Ishikawa (cell line): ENCODE data around the gene MAP4K3.

ENCODE experiments used
- CEBPB ChIP-seq: IDR thresholded peaks from 2 replicates; pipeline ENCODE4 v1.6.1; 2012
- CREB1 ChIP-seq: IDR thresholded peaks from 2 replicates; pipeline ENCODE4 v1.6.1; 2012; ENCODE audit warnings: low read depth
- EGR1 ChIP-seq: IDR thresholded peaks from 2 replicates; pipeline ENCODE4 v1.6.1; 2012
- EP300 ChIP-seq: IDR thresholded peaks from 2 replicates; pipeline ENCODE4 v1.6.1; 2012; ENCODE audit warnings: borderline replicate concordance
- FOXM1 ChIP-seq: IDR thresholded peaks from 2 replicates; pipeline ENCODE4 v1.6.1; 2012; ENCODE audit warnings: low read depth, borderline replicate concordance
- NFIC ChIP-seq: IDR thresholded peaks from 2 replicates; pipeline ENCODE4 v1.6.1; 2012
- RAD21 ChIP-seq: IDR thresholded peaks from 2 replicates; pipeline ENCODE4 v1.6.1; 2012; ENCODE audit warnings: low read depth
- TAF1 ChIP-seq: IDR thresholded peaks from 2 replicates; pipeline ENCODE4 v1.6.1; 2012; ENCODE audit warnings: low read depth, mild to moderate bottlenecking
- TCF12 ChIP-seq: IDR thresholded peaks from 2 replicates; pipeline ENCODE4 v1.6.1; 2012; ENCODE audit warnings: low read depth
- TEAD4 ChIP-seq: IDR thresholded peaks from 2 replicates; pipeline ENCODE4 v1.6.1; 2012
- YY1 ChIP-seq: IDR thresholded peaks from 2 replicates; pipeline ENCODE4 v1.6.1; 2012; ENCODE audit warnings: low read depth
- ZBTB7A ChIP-seq: IDR thresholded peaks from 2 replicates; pipeline ENCODE4 v1.6.1; 2012; ENCODE audit warnings: low read depth
- TF ChIP-seq, protein P1 (sequence below): IDR thresholded peaks from 2 replicates; pipeline ENCODE4 v1.6.1; 2012; ENCODE audit warnings: low read depth, mild to moderate bottlenecking
- TF ChIP-seq, protein P2 (sequence below): IDR thresholded peaks from 2 replicates; pipeline ENCODE4 v1.6.1; 2012
- TF ChIP-seq, protein P3 (sequence below): IDR thresholded peaks from 2 replicates; pipeline ENCODE4 v1.6.1; 2012

MAP4K3 gene

DNA sequence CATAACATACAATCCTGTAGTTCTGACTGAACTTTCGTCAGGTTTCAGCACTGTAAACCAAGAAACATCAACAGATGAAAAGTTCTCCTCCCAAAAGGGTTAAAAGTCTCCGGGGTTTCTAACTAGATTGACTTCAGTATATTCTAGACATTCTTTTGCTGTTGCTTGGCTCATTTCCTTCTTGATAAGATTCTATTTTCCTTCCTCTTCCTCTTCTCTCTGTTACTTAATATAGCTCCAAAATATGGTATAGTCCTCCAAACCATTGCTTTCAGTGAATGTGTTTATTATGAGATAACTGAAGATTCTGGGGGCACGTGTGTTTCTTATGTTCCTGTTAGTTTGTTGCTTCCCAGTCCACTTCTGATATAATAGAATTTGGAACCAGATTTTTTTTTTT is 46.4 kb upstream of the MAP4K3 start:
- TF ChIP-seq TEAD4 (no peak), FOXM1 (no peak), ZBTB7A (no peak), TCF12 (no peak), NFIC (no peak), TAF1 (no peak), EP300 (no peak), RAD21 (no peak), CEBPB (no peak), CREB1 (no peak)
- TF ChIP-seq, protein P1, sequence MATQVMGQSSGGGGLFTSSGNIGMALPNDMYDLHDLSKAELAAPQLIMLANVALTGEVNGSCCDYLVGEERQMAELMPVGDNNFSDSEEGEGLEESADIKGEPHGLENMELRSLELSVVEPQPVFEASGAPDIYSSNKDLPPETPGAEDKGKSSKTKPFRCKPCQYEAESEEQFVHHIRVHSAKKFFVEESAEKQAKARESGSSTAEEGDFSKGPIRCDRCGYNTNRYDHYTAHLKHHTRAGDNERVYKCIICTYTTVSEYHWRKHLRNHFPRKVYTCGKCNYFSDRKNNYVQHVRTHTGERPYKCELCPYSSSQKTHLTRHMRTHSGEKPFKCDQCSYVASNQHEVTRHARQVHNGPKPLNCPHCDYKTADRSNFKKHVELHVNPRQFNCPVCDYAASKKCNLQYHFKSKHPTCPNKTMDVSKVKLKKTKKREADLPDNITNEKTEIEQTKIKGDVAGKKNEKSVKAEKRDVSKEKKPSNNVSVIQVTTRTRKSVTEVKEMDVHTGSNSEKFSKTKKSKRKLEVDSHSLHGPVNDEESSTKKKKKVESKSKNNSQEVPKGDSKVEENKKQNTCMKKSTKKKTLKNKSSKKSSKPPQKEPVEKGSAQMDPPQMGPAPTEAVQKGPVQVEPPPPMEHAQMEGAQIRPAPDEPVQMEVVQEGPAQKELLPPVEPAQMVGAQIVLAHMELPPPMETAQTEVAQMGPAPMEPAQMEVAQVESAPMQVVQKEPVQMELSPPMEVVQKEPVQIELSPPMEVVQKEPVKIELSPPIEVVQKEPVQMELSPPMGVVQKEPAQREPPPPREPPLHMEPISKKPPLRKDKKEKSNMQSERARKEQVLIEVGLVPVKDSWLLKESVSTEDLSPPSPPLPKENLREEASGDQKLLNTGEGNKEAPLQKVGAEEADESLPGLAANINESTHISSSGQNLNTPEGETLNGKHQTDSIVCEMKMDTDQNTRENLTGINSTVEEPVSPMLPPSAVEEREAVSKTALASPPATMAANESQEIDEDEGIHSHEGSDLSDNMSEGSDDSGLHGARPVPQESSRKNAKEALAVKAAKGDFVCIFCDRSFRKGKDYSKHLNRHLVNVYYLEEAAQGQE: no peak
- TF ChIP-seq, protein P2, sequence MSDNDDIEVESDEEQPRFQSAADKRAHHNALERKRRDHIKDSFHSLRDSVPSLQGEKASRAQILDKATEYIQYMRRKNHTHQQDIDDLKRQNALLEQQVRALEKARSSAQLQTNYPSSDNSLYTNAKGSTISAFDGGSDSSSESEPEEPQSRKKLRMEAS: no peak
- TF ChIP-seq, protein P3, sequence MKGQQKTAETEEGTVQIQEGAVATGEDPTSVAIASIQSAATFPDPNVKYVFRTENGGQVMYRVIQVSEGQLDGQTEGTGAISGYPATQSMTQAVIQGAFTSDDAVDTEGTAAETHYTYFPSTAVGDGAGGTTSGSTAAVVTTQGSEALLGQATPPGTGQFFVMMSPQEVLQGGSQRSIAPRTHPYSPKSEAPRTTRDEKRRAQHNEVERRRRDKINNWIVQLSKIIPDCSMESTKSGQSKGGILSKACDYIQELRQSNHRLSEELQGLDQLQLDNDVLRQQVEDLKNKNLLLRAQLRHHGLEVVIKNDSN: no peak

DNA sequence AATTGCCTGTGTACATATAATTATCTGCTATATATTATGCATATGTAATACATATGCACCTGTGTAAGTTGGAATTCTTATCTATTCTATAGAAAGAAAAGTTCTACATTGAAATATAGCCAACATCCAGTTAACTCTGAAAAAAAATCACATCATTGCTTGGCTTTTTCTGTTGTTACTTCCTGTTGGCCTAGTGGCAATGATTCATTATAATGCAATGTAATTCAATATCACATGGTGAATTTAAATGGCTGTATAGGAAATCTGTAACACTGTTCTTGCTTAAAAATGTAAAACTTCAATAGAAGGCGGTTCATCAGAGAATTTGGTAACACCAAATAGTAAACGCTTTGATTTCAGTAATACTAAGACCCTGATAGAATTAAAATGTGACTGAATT is 44.5 kb upstream of the MAP4K3 start:
- no peak for TF ChIP-seq TCF12
- peak; percentile 31; the same call in 1 of the 2 replicates for TF ChIP-seq TEAD4
- TF ChIP-seq, protein P3: peak; percentile 54
- TF ChIP-seq FOXM1: no peak
- TF ChIP-seq, protein P2: no peak
- TF ChIP-seq, protein P1: no peak
- no peak for TF ChIP-seq ZBTB7A
- no peak for TF ChIP-seq EGR1
- TF ChIP-seq EP300: no peak
- no peak for TF ChIP-seq YY1
- no peak for TF ChIP-seq TAF1
- no peak for TF ChIP-seq CEBPB
- no peak for TF ChIP-seq RAD21

DNA sequence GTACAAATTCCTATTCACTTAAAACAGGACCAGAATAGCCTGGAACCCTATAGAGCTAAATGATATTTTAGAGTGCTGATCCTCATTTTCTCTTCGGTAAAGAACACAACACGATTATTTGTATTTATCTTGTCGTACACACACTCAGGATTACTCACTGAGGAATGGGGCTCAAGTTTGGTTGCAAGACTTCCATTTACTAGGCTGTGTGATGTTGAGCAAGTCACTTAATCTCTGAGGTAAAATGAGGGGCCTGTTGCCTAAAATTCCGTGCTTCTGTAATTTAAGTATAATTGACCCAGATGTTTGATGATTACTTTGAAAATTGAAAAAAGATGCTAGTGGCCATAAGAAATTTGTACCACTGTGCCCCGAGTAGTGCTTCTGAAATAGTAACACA is 42.6 kb upstream of the MAP4K3 start:
- TF ChIP-seq EGR1 (no peak), TAF1 (no peak), CREB1 (no peak), TCF12 (no peak), RAD21 (no peak), ZBTB7A (no peak), FOXM1 (no peak), YY1 (no peak), NFIC (no peak), TEAD4 (no peak), CEBPB (no peak), EP300 (no peak)
- TF ChIP-seq, protein P2: no peak
- TF ChIP-seq, protein P1: no peak
- TF ChIP-seq, protein P3: no peak
